ENCODE data around the gene CLCNKA.
A peak's percentile ranks its signal among the peaks of the same experiment; 100 is the strongest.

- TF ChIP-seq RXRA (IDR thresholded peaks at IDR 0.05; ENCODE audit: borderline replicate concordance, low read depth) (no peak), CTCF (IDR thresholded peaks at IDR 0.05) (peak; percentile 85), POLR2AphosphoS5 (IDR thresholded peaks at IDR 0.05; ENCODE audit: low read depth, low read length) (no peak), MAX (IDR thresholded peaks at IDR 0.05; ENCODE audit: low read depth) (no peak), REST (IDR thresholded peaks at IDR 0.05; ENCODE audit: low read depth, low read length) (no peak), CHD2 (IDR thresholded peaks at IDR 0.05; ENCODE audit: low read length, partially characterized antibody) (no peak), YY1 (IDR thresholded peaks at IDR 0.05; ENCODE audit: low read depth) (no peak), FOXJ3 (CRISPR knock-in tag; IDR thresholded peaks at IDR 0.05) (no peak)
Measured at GRCh38 chr1:15994590-15995351, 27.1 kb upstream of the CLCNKA start.
